Stimulated activated CD8-positive, alpha-beta memory T cell treated with anti-CD3 and anti-CD28 coated beads, Interleukin-12 subunit alpha, Interleukin-12 subunit beta, amount 100 ng/mL, for 4 hours (primary cell): ENCODE results near the gene ATE1.
"Not testable (repeated sequence)": the region's sequence is repeated elsewhere in the genome, so short reads cannot be mapped to it uniquely, and the experiment has no call there.

Source experiments
- DNase-seq: peaks from one replicate; pipeline ENCODE4 v3.0.0-alpha.2; 2020; ENCODE audit warnings: low read depth

Gene ATE1

DNA sequence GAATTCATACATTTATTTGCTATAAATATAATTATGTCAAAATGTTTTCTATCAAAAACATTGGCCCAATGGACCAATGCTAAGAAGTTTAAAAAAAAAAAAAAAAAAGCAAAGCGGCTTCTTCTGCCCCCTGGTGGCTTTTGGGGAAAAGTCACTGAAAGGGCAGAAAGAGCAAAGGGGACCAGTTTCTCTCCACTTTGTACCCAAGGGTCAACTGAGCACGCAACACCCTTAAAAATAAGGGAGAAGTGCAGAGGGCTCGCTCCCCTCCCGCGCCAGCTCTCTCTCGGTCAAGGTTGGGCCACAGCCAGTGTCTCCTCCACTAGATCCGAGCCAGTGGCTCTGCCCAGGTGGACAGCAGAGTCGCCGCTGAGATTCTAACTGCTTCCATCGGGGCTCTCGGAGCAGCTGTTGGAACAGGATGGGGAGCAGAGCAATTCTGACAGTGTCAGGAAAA is 193.2 kb downstream of the ATE1 start:
- DNase-seq, result no peak

DNA sequence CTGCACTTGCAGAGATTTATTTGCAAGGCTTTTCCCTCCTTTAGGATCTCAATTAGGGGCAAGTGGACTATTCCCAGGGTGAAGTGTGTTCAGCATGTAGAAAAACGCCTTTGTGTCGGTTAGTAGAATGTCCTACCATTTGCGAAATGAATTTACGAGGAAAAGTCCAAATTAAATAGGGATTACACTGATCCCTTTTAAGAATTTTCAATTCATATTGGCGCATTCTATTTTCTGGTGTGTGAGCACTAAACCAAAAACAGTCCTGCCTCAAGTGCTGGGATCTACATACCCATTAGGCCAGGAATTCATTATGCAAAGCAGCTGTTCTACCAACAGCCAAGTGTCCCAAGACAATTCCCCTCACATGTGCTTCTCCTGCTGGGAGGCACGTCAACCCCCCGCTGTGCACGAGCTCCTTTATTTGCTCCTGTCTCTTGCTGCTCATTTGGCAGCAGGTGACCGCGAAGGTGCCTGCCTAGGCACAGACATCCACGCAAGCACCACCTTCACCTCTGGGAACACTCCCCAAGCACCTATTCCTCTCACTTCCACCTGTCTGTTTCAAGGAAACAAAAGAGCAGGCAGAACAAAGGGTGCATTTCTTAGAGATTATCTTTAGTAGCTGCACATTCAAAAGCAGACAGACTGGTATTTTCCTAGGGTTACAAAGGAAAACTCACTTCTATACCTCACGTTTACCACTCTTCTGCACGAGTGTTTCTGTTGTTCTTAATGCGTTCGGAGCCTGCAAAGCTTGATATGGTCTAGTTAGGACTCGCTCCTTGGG is 195.0 kb downstream of the ATE1 start:
- no peak for DNase-seq

DNA sequence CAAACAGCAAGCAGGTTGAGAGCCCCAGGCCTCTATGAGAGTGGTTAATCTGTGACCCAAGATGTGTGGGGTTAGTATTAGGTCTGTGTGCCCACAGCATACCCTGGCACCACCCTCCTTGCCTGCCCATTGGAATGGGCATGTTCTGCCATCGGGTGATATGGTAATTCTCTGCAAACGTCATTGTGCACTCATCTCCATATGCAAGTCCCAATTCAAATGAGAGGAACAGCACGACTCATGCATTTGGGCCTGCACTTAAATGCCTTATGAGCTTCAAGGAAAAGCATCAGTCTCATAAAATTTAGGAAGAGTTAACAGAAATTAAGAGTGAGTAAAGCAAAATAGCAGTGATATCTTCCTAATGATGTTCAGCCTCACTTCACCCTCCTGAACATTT is 195.7 kb downstream of the ATE1 start:
- DNase-seq, result no peak

DNA sequence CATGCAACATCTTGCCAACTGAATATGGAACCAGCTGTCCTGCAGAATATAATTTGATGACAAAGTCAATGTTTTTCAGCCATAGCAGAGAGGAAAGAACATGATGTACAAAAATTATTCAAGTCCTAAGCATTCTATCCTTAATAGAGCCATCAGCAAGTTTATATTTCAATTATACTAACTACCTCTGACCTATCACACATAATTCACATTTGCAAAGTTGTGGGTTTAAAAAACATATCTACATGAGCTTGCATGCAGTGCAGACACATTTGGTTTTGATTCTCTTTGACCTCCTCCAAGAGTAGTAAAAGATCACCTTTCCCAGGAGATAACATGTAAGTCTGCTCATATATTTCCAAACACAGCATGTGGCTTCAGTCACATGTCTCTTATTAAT is 203.5 kb downstream of the ATE1 start:
- no peak for DNase-seq

DNA sequence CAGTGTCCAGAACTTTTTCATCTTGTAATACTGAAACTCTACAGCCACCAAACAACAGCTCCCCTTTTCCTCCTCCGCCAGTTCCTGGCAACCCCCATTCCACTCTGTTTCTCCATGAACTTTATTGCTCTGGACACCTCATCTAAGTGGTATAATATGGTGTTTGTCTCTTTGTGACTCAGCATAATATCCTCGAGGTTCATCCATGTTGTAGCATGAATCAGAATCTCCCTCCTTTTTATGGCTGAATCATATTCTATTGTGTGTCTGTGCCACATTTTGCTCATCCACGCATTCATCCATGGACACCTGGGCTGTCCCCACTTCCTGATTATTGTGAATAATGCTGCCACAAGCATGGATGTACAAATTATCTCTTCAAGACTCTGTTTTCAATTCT is 205.2 kb downstream of the ATE1 start:
- no peak for DNase-seq

DNA sequence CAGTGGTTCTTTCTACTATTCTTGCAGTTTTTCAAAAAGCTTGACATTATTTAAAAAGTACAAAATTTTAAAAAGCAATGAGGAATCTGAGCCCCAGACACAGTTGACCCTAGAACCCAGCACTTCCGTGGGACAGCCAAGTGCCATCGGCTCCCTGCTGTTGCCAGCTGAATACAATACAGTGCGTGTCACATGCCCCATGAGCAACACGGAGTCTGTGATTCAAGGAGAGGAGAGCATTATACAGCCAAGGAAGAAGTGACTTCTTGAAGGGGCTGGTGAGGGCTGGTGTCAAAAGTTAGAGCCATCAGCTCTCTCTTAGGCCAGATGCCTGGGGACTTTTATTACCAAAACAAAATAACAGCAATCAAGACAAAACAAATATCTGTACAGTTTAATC is 206.6 kb downstream of the ATE1 start:
- no peak for DNase-seq

DNA sequence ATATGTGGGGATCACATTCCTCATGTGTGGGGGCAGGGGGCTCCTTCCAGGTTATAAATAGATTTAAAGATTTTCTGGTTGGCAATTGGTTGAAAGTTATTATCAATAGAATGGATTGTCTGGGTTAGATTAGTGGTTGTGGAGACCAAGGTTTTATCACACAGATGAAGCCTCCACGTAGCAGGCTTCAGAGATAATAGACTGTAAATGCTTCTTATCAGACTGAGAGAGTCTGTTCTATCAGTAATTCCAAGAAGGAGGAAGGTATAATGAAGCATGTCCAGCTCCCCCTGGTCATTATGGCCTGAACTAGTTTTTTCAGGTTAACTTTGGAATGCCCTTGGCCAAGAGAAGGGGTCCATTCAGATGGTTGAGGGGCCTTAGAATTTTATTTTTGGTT is 211.9 kb downstream of the ATE1 start:
- DNase-seq, result no peak

DNA sequence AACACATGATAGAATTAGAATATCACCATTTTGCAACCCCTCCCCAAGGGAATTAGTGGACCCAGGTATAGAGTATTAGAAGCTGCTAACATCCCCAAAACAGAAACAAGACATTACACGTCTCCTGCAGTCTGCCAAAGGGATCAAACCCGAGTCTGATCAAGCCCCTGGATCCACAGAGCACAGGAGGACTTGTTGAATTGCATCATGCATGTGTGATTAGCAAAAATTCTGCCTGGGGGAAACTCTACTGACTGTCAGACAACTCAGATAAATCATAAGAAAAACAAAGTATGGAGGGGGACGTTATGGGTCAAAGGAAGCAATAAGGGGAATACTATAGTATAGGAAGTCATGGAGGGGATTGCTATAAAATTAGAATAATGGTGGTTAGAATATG is 212.8 kb downstream of the ATE1 start:
- DNase-seq, result no peak

DNA sequence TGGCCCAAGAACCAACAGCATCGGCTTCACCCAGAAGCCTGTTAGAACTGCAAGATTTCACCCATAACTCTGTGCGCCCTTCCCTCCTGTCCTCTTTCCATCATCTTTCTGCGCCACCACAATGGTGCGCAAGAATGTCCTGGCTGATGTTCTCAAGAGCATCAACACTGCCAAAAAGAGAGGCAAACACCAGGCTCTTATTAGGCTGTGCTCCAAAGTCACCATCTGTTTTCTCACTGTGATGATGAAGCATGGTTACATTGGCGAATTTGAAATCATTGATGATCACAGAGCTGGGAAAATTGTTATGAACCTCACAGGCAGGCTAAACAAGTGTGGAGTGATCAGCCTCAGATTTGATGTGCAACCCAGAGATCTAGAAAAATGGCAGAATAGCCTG is 214.3 kb downstream of the ATE1 start:
- DNase-seq, result no peak

DNA sequence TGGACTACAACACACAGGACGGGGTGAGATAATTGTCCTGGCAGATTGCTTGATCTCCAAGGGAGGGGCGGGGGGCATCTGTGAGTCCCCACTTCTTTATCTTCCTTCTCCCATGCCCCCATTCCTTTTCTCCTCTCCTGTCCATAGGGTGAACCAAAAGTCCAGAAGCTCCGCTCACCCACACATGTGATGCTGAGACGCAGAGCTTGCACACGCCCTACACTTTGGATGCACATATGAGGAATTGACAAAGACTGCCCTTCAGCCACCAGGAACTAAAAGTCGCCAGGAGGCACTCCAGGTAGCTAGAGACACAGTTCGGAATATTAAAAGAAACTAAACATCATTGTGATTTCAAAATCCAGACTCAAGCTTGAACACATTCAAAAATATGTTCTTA is 216.9 kb downstream of the ATE1 start:
- DNase-seq, result no peak

DNA sequence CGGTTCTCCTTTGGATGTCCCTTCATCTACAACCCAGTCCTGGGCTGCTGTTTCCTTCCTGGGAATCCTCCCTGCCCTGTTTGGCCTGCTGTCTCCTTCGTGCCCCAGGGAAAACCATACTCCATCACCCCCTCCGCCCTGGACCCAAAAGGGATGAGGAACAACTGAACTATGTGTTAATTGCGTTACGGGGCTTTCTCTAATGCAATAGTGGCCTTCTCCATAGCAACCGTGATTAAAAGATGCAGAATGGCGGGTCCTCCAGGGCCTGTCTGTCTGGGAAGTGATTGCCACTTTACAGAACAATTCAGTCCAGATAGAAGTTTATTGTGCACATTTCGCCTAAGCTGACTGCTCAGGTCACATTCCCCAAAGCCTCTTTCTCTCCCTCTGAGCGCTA is 217.6 kb downstream of the ATE1 start:
- DNase-seq, result no peak

DNA sequence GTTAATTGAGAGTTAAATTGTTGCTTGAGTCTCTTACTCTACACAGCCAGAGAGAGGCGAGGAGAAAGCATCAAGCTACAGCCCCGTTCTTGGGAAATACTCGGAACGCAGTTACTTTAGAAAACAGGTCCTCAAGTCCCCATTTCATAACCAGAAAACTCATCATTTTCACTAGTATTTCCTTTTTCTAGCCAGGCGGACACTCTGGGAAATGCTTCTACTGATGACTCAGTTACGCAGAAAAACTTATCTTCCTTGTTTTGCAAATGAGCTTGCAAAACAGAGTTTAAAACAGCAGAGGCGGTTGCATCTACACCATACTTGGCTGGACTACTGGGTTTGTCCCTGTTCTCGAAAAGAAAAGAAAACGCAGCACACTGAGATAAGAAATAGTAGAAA is 218.2 kb downstream of the ATE1 start:
- no peak for DNase-seq

DNA sequence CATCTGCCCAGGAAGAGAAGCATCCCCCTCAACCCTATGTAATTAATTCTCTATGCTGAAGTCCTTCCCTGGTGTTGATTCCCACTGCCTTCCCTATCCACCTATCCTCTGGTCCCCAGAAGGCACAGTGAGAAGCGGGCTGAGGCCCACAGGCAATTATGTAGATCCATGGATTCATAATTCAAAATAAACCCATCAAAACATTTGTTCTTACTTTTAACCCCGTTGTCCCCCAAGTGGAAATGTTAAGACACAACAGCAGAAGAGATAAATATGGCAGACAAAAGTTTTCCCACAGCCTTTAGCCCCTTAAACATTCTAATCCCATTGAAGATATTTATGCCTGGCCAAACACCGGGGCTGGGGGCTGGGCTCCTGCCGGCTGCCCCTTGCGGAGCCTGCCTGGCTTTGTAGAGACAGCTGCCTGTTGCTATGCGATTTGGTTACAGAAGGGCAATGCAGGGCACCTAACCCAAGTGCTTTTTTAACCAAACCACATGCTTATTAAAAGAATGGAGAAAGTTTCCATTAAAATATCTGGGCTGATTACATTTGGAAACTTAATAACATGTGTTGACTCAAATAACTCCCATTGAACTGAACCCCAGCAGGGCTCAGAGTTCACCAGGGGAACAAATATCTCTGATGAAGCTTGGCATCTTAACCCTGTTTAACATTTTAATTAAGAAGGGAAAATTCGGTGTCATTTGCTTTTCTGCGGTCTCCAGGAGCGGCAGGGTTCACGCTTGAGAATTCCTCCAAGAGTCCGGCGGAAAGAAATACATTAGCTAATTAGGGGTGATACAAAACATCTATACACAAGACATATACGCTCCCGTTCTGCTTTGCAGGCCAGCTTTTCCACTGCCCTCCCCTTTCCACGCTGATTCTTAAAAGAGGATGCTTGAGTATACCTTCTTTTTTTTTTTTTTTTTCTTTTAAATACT is 218.8 kb downstream of the ATE1 start:
- no peak for DNase-seq

DNA sequence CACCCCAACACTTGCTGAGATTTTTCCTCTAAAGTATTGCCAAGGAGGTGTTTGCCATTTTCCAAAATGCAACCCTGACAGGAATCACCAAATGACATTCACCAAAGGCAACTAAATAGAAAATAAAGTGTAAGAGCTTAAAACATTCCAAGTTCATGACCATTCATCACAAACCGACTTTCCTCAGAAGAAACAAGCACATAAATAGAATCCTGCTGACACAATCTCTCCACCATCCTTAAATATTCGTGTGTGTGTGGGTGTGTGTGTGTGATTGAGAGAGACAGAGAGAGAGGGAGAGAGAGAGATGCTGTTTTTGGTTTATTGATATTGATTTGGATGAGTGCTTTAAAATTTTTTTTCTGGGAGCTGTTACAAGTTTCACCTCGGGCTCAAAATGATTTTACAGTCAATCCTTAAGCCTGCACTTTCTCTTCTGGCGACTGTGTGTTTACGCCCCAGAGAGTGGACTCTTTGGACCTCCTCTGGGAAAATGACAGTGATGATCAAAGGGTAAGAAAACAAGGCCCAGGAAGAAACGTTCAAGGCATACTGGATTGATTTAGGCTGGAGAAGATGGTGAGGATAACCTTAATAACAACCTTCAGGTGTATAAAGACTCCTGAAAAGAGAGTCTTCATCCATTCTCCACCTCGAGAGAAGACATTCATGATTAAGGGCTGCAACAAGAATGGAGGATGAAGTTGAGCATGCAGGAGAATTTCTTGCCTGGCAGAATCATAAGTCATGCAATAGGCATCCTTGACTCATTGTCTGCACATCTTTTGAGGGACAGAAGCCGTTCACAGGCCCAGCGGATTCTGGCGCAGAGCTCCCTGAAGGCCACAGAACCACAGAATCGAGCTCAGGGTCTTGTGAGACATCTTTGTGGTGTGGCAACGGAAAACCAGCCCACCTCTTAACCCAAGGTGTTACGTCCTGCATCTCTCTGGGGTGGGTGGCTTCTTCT is 225.2 kb downstream of the ATE1 start:
- no peak for DNase-seq

DNA sequence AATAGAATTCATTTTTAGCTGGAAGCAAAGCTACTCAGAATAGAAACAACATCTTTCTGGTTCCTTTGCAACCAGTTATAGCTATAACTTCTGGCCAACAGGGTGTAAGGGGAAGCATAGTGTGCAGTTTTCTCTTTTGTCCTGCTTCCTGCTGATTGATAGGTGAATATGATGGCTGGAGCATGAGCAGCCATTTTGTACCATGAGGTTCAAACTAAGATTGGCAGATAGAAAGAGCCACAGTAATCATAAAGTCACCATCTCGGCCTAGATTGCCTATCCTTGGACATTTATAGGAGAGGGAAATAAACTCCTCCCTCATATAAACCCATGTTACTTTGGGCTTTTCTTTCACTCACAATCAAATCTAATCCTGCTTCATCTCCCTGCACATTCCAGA is 227.4 kb downstream of the ATE1 start:
- no peak for DNase-seq

DNA sequence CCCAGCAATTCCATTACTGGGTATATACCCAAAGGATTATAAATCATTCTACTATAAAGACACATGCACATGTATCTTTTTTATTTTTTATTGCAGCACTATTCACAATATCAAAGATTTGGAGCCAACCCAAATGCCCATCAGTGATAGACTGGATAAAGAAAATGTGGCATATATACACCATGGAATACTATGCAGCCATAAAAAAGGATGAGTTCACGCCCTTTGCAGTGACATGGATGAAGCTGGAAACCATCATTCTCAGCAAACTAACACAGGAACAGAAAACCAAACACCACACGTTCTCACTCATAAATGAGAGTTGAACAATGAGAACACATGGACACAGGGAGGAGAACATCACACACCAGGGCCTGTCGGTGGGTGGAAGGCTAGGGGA is 228.1 kb downstream of the ATE1 start:
- not testable (repeated sequence) for DNase-seq

DNA sequence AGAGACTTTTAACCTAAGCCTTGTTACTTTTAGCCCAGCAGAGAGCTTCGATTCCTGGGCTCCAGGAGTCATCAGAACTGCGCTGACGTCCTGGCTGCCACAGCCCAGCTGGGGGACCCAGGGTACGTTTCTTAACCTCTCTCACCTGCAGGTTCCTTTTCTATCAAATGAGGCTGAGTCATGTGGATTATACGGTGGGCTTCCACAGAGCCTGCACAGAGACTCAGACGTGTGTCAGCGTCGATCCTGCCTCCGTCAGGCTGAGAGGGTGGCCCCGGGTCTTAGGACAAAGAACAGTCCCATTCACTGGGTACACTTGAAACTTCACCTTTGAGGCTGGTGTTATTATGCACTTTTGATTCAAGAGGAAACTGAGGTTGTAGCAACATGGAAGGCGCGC is 228.9 kb downstream of the ATE1 start:
- DNase-seq, result no peak

DNA sequence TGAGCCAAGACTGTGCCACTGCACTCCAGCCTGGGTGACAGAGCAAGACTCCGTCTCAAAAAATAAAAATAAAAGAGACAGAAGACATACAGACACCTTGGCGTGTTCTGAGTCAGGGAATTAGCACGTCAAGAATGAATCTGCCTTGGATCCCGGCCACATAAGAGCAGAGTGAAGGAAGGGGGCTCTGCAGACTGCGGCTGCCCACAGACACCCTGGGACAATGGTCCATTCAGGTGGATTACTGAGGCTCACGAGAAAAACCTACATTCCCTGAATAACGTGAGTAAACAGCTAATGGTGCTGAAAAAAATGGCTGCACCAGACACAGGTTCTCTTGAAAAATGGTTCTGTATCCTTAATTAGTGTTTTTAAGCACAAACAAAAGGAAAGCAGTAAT is 229.5 kb downstream of the ATE1 start:
- no peak for DNase-seq

DNA sequence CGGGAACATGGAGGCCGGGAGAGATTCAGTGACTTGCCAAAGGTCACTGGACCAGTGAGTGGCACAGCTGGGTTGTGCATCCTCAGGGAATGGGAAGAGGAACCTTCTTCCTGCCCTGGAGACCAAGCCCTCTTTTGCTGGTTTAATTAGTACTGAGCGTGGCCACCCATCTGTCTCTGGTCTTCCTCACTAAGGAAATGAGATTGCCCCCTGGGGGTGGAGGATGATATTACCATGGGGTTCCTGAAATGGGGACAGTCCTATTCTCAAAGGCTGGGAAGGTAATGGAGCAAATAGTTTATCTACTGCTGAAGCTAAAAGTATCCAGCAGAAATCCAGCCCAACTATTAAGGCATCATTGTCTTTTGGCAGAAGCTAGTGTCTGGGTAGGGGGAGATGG is 231.0 kb downstream of the ATE1 start:
- DNase-seq, result no peak

DNA sequence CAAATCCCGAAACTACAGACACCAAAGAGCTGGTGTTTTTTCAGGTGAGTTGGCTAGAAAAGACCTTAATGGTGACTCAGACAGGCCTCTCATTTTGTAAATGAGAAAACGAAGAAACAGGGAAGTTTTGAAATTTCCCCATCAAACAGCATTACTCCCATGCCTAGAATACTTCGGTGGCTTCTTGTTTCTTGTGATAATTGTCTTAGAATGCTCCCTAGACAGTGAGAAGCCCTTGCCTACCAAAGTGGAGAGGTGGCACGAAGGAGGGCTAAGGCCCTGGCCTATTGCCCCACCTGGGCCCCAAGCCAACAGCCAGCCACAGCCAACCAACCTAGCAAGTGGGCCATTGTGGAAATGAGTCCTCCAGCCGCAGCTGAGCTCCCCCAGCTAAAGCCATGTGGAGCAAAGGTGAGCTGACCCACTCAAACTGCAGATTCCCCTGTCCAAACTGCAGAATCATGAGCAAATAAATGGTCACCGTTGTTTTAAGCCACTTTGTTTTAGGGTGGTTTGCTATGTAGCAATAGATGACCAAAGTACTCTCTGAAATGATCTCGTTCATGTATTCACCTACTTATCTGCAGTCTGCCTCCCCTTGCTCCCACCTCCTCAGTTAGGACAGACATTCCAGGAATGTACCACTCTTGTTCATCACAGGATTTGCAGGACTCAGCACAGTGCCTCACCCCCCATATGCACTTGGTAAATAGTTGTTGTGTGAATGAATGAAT is 231.9 kb downstream of the ATE1 start:
- DNase-seq, result no peak

DNA sequence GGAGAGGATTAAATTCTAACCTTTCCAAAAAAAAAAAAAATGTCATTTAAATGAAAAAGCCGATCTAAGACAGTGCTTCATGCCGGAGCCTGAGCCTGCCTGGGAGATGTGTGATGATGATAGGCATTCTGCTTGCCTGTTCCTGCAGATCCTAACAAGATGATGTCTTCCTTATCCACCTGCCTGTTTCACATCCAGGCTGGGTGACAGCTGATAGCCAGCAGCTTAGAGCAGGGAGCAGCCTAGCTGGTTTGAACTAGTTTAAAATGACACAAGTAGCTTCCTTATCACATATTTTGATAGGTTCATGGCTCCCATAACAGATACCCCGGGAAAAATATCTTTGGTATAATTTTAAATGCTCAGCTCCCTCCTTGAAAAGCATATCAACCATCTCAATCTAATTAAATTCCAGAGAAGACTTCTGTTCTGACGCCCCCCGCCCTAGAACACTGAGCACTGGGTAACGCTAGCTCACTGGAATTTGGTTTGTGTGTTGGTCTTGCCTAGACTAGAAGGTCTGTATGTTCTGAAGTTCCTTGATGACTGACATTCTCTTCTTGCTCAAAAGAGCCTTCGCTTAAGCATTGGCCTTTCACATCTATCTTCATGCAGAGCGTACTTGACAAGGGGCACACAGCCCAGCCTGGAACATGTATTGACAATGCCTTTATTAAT is 232.7 kb downstream of the ATE1 start:
- no peak for DNase-seq
